ENCODE data around the gene GYPC.
"Not testable (repeated sequence)": the region's sequence is repeated elsewhere in the genome, so short reads cannot be mapped to it uniquely, and the experiment has no call there.

The GYPC gene

DNA sequence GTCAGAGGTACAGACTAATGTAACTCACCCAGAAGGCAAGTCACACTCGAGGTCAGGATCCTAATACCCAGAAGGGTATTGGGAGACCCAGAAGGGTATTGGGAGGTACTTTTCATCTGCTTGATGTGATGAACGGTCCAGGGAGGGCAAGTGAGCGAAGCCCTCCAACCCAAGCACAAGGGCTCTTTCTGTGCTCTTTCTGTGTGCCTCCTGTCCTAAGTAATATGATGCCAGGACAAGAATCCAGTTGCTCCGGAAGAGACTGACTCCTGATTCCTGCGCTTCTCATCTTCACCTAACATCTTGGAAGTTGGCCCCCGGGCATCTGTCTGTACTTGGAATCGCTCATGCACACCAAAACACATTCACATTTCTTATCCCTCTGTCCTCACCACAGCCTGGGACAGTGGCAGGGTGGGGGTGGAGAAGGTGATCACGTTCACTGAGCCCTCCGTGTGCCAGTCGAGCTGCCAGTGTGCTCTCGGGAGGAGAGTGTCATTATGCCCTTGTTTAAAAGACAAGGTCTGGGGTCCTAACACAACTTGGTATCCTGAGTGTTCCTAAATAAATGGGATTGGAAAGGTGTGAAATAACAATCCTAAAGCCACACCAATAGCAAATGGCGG, 17.1 kb downstream of the GYPC start:
- no peak for DNase-seq

DNA sequence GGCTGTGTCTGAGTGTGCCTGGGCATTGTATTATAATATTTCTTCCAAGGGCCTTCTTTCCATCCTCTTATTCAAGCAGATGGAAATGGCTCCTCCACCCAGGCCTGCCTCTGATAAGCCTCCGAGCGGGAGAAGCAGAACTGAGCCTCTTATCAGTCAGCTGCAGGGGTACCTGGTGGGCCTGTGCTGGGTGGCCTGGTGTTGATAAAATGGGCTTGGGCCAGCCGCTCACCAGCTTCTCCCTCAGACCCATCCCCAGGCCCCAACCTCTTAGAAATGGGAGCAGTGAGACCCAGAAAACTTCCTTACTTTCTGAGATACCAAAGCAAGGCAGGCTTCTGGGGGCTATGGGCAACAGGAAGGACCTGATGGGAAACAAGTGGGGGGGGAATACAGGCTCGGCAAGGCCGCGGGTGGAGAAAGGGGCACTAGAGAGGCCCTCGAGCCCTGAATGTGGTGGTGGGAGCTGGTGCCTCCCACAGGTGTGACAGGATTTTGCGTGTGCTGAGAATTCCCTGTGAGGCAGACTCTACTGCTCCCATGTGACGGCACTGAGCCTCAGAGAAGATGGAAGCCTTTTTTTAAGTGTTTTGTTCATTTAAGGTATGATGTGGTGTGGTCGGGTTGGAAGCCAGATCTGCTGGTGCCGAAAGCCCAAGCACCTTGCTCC, 18.3 kb downstream of the GYPC start:
- DNase-seq = no peak

DNA sequence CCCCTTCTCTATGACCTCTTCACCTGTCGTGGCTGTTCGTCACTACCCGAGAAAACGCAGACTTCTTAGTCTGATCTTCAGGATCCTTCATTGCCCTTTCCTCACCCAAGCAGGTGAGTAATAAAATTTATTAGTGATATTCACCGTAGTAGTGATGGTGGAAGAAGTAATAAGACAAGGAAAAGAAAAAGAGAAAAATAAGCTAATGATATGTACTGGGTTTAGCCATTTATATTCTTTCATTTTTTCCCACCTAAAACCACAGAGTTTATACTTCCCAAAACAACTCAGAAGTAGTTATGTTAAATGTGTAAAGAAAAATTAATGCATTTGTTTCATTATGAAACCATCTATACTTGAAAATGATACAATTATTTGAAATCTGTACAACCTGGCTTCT, 19.7 kb downstream of the GYPC start:
- DNase-seq = no peak

DNA sequence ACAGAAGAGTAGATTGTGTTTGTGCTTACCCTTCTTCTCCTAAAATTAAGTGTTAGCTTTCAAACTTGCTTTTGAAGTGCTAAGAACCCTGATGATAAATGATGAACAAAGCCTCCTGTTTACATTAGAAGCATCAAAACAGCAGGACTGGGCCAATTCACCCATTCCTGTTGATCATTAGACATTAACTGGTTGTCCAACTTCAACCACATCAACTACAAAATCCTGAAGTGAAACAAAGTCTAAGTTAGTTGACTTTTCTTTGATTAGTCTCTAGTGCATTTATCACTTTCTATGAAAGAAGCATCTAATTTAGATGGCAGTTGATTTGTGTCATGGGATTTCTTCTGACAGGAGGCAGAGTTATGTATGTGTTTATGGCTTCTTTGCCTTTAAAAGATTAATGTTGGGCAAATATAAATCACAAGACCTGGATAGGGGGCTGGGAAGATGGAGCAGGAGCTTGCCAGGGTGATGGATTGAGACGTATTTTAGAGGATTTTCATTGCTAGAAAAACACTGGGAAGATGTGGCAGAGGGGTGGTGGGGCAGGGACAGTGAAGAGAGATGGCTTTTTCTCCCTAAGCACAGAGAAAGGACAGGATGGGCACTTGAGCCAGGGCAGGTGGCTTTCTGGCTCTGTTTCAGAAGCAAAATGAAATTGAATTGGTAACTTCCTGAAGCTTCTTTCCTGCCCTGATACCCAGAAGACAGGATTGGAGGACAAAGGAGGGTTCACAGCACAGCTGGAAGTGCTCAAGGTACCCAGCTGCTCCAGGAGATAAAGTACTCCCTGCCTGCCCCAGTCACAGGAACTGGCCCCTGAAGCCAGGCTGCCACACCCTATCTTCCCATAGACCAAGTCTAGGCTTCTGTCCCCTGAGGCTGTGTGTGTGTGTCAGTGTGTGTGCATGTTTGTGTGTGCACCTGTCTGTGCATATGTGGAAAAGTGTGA, 20.5 kb downstream of the GYPC start:
- no peak for DNase-seq

DNA sequence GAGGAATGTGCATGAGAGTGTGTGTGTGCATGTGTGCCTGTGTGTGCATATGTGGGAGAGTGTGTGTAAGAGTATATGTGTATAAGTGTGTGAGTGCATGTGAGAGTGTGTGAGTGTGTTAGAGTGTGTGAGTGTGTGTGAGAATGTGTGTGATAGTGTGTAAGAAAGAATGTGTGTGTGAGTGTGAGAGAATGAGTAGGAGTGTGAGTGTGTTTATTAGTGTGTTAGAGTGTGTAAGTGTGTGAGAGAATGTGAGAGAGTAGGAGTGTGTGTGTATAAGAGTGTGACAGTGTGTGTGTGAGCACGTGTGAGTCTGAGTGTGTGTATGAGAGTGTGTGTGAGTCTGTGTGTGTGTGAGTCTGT, 21.2 kb downstream of the GYPC start:
- no peak for DNase-seq

DNA sequence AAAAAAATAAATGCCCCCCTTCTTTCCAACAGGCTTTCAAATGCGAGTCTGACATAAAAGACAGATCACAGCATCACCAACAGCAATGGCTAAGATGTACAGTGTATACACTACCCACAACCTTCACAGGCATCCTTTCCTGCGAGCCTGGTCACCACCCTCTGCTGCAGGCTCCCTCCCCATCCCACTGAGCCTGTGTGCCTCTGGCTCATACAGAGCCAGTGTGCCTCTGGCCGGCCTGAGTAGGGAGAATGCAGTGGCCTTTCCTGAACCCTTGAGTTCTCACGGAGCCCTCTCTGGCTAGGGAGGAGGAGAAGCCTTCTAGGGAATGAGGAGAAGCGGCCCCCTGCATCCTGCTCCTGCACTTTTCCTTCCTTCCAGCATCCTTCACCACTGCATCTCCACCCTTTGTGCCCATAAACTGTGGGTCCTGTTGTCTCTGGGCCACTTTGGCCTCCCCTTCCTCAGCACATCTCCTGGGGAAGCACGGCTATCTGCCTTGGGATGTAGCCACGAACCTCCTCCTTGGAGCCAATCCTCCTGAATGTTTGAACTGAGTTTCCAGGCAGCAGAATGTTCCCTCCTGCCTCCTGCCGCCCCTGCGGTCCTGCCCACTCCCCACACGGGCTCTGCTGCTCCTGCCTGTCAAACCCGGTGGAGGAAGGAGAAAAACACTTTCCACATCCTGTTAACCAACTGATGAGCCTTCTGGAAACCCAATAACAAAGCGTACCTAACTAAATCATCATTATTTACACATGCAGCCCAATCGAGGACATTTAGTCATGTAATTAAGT, 22.5 kb downstream of the GYPC start:
- no peak for DNase-seq

DNA sequence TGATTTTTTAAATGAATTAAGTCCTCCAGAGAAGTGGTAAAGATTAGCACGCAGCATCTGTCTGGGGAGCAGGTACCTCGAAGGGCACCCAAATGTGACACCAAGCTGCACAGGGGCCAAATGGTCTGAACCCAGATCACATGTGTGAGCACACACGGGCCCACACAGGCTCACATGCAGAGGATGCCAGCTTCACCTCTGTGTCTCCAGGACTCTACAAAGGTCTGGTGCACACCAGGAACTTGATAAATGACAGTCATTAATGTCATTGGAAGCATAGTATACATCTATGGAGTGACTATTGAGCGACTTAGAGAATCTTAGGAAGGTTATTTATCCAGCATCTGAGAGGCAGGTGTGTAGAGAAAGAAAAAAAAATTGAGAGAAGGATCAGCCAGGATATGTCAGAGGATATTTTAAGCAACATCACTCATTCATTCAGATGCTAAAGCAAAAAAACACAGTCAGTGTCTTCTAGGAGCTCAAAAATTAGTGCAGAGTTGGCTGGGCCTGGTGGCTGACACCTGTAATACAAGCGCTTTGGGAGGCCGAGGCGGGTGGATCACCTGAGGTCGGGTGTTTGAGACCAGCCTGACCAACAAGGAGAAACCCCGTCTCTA, 23.2 kb downstream of the GYPC start:
- no peak for DNase-seq

DNA sequence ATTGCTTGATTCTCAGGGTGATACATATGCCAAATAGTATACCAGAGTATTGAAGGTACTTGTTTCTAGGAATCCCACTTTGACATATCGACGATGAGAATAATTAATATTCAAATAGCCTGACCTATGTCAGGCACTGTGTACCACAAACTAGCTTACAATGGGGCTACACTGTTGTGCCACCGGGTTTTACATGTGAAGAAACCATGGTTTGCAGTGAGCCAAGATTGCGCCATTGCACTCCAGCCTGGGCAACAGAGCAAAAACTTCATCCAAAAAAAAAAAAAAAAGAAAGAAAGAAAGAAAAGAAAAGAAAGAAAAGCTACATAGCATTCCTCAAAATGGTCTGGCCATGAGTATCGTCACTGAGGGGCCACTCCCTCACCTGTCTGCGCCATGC, 25.5 kb downstream of the GYPC start:
- DNase-seq = no peak

DNA sequence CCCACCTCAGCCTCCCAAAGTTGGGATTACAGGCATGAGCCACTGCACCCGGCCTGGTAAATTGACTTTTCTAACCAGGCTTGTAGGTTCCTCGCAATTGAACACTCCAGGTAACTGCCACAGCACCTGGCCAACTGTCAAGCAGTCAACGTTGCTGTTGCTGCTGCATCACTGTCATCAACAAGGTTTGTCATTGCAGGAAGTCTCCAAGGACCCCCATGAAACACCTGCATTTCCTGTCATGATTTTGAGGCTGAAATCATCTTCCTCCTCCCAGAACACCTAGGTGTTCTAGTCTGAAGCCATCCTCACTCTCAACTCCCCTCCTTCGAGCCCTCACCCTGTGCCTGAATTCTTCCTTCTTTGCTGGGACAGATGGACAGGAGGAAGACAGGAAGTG, 29.7 kb downstream of the GYPC start:
- no peak for DNase-seq

DNA sequence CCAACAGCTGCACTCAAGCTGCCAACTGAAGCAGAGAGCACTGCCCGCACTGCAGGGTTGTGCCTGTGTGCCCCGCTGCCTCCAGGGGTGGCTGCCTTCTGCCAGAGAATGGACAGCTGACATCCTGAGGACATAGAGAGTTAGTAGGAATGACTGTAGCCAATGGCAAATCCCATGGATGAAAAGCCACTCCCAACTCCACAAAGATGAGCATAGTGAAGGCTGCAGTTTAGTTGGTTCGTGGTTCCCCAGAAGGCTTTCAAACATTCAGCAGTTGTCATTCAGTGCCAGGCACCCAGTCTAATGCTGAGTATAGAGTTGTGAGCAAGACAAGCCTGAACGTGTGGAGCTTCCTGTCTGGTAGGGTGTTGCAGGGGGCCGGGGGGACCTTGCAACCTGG, 30.3 kb downstream of the GYPC start:
- no peak for DNase-seq

DNA sequence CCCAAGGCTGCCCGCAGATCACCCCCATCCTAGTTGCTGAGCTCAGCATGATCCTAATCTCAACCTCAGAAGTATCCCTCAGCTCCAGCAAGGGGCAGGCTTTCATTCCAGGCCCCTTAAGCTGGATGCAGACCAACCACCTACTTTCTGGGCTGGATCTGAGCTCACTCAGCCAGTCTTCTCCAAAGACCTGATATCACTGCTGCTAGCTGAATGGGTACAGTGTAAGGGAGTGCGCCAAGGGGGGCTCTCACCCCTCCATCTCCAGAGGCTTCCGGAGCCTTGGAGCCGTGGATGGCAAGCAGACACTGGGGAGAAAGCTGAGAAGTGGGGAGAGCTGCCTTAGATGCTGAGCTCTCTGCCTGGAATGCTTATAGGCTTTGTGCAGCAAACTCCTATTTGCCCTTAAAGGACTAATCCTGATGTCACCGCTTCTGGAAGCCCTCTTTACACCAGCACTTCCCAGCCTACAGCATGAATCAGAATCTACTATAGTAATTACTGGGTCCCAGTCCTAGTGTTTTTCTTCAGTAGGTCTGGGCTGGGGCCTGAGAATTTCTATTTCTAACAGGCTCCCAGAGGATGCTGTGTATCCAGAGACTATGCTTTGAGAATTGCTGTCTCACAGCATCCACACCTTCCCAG, 31.0 kb downstream of the GYPC start:
- DNase-seq = no peak

DNA sequence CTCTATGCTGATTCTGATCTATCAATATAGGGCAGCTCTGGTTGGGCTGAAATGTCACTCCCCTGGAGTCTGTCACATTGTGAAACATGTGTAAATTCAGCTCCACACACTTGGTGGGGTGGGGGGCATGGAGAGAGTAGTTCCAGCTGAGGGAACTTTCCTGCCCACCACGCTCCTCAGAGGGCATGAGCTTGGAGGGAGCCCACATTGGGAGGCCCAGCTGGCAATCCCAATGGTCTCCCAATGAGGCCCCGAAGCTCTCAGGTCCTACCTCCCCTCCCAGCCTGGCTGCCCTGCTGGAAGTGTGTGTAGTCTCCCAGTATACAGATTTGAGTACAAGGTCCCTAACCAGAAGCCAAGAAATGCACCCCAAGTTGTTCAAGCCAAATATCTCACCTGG, 31.5 kb downstream of the GYPC start:
- DNase-seq = no peak

DNA sequence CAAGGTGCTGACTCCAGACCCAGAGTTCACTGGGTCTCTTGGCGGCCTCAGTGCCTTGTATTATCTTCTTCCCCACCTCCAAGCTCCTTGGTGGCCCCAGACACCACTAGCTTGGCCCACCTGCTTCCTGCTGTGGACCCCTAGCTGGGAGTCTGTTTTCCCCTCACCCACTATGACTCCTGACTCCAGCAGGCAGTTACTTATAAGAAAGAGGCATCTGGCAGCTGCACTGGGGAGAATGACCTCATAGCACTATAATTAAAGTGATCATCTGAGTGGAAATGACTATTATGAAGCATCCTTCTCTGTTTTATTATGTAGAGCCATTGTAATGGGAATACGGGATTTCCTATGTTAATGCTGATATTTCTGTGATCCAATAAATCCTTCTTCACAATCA, 32.6 kb downstream of the GYPC start:
- not testable (repeated sequence) for DNase-seq

DNA sequence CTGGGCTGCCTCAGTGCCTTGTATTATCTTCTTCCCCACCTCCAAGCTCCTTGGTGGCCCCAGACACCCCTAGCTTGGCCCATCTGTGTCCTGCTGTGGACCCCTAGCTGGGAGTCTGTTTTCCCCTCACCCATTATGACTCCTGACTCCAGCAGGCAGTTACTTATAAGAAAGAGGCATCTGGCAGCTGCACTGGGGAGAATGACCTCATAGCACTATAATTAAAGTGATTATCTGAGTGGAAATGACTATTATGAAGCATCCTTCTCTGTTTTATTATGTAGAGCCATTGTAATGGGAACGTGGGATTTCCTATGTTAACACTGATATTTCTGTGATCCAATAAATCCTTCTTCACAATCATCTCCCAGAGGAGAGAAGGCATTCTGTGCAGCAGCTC, 36.3 kb downstream of the GYPC start:
- not testable (repeated sequence) for DNase-seq

DNA sequence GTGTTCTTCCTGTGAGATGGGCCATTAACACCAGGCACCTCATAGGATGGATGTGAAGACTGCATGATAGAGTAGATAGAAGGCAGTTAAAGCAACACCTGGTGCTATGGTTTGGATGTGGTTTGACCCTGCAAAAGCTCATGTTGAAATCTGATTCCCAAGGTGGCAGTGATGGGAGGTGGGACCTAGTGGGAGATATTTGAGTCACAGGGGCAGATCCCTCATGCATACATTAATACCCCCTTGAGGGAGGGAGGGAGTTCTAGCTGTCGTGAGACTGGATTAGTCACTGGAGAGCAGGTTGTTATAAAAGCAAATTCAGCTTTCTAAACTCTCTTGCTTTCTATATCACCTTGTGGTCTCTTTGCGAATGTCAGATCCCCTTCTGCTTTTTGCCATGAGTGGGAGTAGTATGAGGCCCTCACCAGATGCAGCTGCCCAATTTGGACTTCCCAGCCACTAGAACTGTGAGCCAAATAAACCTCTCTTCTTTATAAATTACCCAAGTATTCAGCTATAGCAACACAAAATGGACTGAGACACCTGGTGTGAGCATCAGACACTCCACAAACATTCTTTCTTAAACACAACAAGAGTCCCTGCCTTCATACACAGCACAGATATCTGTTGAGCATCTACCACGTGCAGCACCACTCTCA, 37.1 kb downstream of the GYPC start:
- not testable (repeated sequence) for DNase-seq

DNA sequence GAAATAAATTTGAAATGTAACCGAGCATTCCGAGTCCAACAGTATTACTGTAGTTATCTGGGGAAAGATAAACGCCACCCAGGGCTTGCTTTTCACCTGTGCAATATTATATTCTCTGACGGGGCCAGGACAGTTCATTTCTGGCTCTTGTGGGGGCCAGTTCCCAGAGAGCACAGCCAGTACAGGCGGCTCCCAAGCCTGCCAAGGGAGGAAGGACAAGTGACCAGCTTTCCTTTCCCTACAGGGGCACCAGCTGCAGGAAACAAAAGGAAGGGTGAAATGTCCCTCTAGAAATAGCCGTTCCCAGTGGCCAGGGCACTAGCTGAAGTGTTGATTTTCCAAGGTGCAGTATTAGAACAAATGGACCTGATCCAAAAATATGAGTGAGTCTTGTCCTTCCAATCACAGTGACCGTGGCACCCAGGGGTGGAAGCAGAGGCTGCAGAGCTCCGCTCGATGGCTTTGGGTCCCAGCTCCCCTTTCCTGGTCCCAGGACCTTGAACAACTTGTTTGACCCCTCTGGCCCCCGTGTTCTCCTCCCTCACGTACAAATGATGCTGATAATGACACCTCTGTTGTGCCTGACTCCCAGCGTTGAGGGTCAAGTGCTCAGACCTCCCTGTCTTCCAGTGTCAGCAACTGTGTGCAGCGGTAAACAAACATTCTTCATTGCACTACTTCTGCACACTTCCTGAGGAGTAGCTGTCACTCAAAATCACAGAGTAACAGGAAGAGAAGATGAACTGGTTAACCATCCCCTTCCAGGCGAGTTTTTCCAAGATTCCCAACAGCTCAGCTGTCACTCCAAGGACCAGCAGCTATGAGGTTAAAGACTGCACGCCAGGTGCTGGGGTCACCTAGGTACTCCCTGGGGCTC, 40.9 kb downstream of the GYPC start:
- no peak for DNase-seq

DNA sequence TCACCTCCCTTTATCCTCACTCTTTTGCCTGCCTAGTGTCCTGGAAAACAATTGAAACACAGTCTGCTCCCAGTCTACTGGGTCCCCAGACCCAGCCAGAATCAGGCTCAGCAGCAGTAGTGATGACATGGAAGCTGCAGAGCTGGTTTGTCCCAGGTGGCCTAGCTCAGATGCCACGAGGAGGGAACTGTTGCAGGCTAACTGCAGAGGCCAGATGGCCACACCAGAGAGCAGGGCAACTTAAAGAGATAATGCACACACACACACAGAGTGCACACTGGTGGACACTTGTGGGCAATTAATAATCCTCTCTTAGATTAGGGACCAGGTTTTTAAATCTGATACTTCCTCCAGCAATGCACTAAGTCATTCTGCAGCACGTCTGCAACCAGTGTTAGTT, 42.4 kb downstream of the GYPC start:
- DNase-seq = no peak

DNA sequence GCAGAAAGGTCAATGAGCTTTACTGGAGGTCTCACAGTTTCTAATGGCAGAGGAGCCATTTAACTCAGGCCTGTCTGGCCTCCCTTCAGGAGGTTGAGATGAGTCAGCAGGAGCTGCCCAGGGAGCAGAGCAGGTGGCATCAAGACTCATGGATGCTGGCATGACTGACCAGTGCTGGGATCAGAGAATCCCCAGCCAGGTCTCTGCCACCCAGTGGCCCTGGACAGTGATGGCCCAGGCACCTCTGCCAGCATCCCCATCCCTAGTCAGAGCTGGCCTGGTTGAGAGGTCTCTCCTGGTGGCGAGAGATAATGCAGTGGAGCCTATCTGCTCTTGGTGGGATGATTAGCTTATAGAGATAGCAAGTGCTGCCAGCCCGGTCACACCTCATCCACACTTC, 43.1 kb downstream of the GYPC start:
- DNase-seq = no peak

DNA sequence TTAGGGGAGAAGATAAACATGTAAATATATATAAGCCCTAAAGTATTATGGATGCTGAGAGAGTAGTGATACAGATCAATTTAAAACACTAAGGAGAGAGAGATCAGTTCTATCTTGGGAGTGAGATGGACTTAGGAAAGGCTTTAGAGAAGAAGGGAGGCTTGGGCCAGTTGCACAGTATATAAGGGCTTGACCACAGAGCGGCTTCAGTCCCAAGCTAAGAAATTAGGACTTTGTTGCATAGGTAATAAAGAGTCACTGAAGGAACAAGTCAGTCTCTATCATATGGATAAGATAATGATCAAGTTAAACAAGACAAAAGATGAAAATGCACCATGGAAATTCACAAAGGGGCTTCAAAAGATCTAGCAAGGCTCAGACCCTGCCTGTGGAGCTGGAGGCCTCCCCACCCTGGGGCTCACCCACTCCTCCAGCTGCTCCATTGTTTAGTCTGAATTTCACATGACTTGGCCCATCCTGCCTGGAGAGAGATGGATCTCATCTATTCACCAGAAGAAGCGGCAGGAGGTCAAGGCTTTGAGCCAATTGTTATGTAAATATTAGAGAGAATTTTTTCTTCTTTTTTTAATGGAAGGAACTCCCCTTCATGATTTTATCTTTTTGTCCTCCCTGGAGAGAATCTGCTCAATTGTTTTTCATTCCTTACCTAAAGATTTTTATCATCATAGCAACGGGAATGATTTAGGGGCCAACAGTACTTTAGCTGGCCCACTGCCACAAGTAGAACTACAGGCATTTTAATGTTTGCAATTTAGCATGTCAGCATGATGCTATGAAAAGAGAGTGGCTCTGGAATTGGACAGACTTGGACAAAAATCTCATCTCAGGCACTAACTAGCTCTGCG, 44.0 kb downstream of the GYPC start:
- no peak for DNase-seq

All from effector CD8-positive, alpha-beta T cell (primary cell).